Dermis lymphatic vessel endothelial cell (primary cell): Measurements from ENCODE around the gene GFOD2. TPM values are rescaled to one million over a fixed set of nuclear protein-coding genes. Genes with fewer than 3 reads are reported as not detected.

Source experiments
- total RNA-seq: library from RNA; depleted of rRNA; stranded (reverse); fragments of >200 nt; gene quantifications from 2 replicates; pipeline ENCODE4 v1.2.1, GENCODE V29; 2014

GFOD2 gene
- total RNA-seq, result 63.6 and 72.4 TPM in 2 replicates

DNA sequence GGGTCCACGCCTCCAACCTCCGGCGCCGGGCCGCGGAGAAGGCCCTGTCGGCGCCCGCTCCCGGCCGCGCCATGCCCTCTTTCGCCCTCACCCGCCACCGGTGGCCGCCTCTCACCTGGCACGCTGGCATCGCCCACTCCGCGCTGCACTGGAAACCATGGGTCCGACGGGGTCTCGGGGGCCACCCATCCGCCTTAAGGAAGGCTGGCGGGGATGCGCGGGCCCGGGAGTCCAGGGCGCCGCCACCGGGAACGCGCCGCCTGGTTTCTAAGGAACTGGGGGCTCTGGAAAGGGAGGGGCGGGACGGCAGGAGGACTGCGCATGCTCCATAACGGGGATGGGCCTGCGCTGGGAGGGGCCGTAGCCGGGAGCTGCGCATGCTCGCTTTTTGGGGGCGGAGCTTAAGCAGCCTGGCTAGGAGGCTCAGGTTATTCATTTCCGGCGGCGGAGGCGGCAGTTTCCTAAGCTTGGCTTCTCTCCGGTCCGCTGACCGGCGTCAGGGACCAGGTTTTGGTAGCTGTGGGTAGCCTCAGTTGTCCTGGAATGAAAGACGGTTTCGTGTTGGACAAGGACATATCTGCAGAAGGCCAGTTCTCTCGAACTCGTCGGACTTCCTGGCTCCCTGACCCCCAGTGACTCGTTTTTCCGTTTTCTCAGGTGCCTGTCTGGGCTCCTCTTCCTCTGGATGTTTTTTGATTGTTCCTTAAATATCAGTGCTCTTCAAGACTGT lies at the start of gene GFOD2:
GFOD2 (minus strand) TSS at position 269 of the 730 bp plus-strand sequence. CDS start 33,601 bp downstream, outside the sequence.

DNA sequence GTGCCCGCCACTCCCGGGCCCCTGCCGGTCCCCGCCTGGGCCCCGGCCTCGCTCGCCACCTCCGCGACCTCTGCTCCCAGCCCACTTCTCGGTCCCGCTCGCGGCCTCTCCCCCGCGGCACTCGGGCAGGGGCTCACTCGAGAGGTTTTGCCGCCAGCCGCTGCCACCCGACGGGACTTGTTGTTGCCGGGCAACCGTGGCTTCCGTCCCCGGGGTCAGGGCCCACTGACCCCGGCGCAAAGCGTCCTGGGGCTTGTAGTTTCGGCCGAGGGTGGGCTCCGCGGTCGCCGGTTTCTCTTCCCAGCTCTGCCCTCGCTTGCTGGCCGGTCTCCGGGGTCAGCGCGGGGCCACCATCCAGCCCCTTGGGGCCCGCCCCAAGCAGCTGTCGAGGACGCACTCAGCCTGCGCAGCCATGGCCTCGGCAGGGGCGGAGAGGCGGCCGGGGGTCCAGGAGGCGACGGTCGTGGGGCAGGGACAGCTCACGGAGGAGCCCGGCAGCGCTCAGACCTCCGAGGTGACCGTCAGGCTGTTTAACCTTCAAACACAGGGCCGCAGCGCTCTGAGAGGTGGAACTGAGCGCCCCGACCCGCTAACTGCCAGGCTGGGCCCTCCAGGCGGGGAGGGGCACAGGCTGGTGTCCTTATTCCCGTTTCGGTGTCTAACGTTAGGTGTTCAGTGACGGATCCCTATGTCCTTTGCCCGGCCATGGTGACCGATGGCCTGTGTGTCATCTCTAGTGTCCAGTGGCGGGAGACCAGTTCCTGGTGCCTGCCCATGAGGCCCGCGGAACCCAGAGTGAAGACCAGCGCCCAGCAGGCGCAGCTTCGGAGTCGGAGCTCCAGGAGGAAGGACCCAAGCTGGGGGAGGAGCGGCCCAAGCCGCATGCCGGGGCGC lies 52.3 kb downstream of the GFOD2 start, which contains the start of the genes C16orf86 and ENKD1:
C16orf86 (plus strand) TSS at position 256 of the 894 bp plus-strand sequence; CDS start at position 413, 157 bp downstream.
ENKD1 (minus strand) TSS at position 192 of the 894 bp plus-strand sequence. CDS start 308 bp downstream, outside the sequence.

DNA sequence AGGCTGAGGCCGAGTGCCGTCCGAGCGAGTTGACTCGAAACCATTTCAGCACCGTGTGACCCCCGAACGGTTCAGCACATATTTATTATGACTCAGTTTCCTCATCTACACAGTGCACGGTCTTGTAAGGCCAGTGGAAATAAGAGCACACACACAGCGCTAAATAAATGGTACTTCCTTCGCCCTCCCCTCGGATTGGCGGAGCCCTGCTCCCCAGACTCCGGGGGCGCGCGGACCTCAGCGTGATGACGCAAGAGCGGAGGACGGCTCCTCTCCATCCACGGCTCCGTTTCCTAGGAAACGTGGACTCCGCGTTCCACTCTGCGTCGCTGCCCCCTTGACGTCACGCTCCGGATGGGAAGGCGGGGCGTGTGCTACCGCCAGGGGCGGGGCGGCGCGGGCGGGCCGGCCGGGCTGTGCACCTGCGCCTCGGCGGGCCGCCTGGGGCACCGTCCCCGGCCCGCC lies 58.5 kb downstream of the GFOD2 start, which contains the start of gene PARD6A:
PARD6A (plus strand) TSS at position 397 of the 465 bp plus-strand sequence. CDS start 79 bp downstream, outside the sequence.

DNA sequence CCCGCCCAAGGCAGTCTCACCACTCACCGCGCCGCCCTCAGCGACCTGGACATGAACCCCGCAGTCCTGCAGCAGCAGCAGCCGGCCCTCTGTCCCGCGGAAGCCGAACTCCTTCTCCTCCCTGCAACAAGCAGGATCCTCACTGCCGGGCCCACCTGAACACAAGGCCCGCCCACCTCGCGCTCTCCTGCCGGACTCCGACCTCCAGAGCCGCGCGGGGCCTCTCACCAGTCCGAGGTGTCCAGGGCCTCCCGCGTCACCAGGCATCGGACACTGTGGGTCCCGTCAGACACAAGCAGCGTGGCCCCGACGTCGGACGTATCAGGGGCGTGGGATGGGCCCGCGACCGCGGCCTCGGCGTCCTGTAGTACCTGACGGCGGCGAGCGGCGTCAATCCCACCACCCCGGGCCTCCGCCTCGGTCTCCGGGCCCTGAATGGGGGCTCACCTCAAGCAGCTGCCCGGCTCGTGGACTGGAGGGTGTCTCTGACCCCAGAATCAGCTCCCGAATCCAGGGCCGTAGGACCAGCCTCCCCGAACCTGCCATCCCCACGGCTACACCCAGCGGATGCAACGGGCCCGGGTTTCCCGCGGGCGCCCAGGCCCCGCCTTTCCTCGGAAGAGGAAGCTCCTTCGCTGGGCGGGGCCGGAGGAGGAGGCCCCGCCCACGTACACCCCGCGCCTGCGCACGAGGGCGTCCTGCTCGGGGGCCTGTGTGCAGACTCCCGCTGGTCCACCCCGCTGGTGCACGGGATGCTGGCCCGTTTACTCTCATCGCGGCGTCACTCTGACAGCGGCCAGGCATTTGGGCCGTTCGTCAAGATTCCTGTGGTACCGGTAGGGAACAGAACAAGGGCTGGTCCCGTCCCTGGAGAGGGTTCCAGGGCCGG lies 59.2 kb downstream of the GFOD2 start, which contains the start of gene ACD:
ACD (minus strand) TSS at position 586 of the 889 bp plus-strand sequence; CDS start at position 546, 40 bp downstream.

Other genes with a start within 250 kb of the GFOD2 start
- 84.4 and 95.4 TPM in 2 replicates for gene ATP6V0D1, start 238.2 kb downstream of the GFOD2 start, total RNA-seq
- not detected in 2 replicates for gene AGRP, start 235.8 kb downstream of the GFOD2 start, total RNA-seq
- 34.5 and 37.4 TPM in 2 replicates for gene RIPOR1, start 190.5 kb downstream of the GFOD2 start, total RNA-seq
- 20.2 and 30.3 TPM in 2 replicates for gene CTCF, start 156.8 kb downstream of the GFOD2 start, total RNA-seq
- gene CARMIL2, start 74.2 kb downstream of the GFOD2 start, total RNA-seq, result 0.17 and 0.33 TPM in 2 replicates
- 7.2 and 10.4 TPM in 2 replicates for gene ACD, start 59.1 kb downstream of the GFOD2 start, total RNA-seq
- gene PARD6A, start 58.4 kb downstream of the GFOD2 start, total RNA-seq, result 1.5 and 2.8 TPM in 2 replicates
- gene ENKD1, start 52.6 kb downstream of the GFOD2 start, total RNA-seq, result 10.7 and 11.7 TPM in 2 replicates
- gene C16orf86, start 52.5 kb downstream of the GFOD2 start, total RNA-seq, result 3.3 and 3.8 TPM in 2 replicates
- gene RANBP10, start 87.2 kb upstream of the GFOD2 start, total RNA-seq, result 7.0 and 7.9 TPM in 2 replicates
- gene TSNAXIP1, start 87.6 kb upstream of the GFOD2 start, total RNA-seq, result 0.26 and 0.76 TPM in 2 replicates
- 34.5 and 38.6 TPM in 2 replicates for gene THAP11, start 123.0 kb upstream of the GFOD2 start, total RNA-seq
- 161 and 190 TPM in 2 replicates for gene NUTF2, start 127.6 kb upstream of the GFOD2 start, total RNA-seq
- 16.4 and 16.6 TPM in 2 replicates for gene CENPT, start 128.4 kb upstream of the GFOD2 start, total RNA-seq
- gene EDC4, start 153.7 kb upstream of the GFOD2 start, total RNA-seq, result 43.3 and 46.4 TPM in 2 replicates
- gene NRN1L, start 165.6 kb upstream of the GFOD2 start, total RNA-seq, result 0.22 TPM in 1 of 2 replicates, not detected in the other
- 13.3 and 14.9 TPM in 2 replicates for gene PSKH1, start 173.9 kb upstream of the GFOD2 start, total RNA-seq
- gene CTRL, start 212.5 kb upstream of the GFOD2 start, total RNA-seq, result 0.26 and 0.33 TPM in 2 replicates
- gene PSMB10, start 217.5 kb upstream of the GFOD2 start, total RNA-seq, result 70.5 and 98.4 TPM in 2 replicates
- gene LCAT, start 224.8 kb upstream of the GFOD2 start, total RNA-seq, result 2.8 and 3.0 TPM in 2 replicates
- 55.5 and 80.1 TPM in 2 replicates for gene SLC12A4, start 249.3 kb upstream of the GFOD2 start, total RNA-seq